HG03460 (cell line): ENCODE data around the gene FOSL1.
A peak's percentile ranks its signal among the peaks of the same experiment; 100 is the strongest.

ENCODE experiments used
- ATAC-seq: cut with Tn5 transposase; IDR thresholded peaks from one replicate; pipeline ENCODE4 v1.9.1; 2021; ENCODE audit not compliant: unreplicated experiment

The FOSL1 gene

GRCh38 chr11:65920372-65920802 lies 20.2 kb upstream of the FOSL1 start:
- ATAC-seq = no peak

GRCh38 chr11:65919573-65920371 lies 19.6 kb upstream of the FOSL1 start:
- ATAC-seq = peak; percentile 30

GRCh38 chr11:65919141-65919572 lies 19.0 kb upstream of the FOSL1 start, which contains the start of gene DRAP1:
DRAP1 (plus strand) TSS chr11:65919426; CDS start chr11:65919502, 76 bp downstream.
- ATAC-seq = peak; percentile 81

GRCh38 chr11:65918211-65919140 lies 18.3 kb upstream of the FOSL1 start, which contains the start of gene C11orf68:
C11orf68 (minus strand) TSS chr11:65919062; CDS start chr11:65919031, 31 bp downstream.
- peak; percentile 41 for ATAC-seq

- no peak for ATAC-seq
Measured at GRCh38 chr11:65917434-65918210, 17.4 kb upstream of the FOSL1 start.

GRCh38 chr11:65917077-65917433 lies 16.9 kb upstream of the FOSL1 start:
- no peak for ATAC-seq

- no peak for ATAC-seq
Measured at GRCh38 chr11:65916391-65916790, 16.2 kb upstream of the FOSL1 start.

GRCh38 chr11:65915821-65916251 lies 15.6 kb upstream of the FOSL1 start:
- no peak for ATAC-seq

GRCh38 chr11:65915101-65915820 lies 15.1 kb upstream of the FOSL1 start:
- no peak for ATAC-seq

- ATAC-seq = no peak
Measured at GRCh38 chr11:65912845-65913244, 12.7 kb upstream of the FOSL1 start.

- no peak for ATAC-seq
Measured at GRCh38 chr11:65911682-65912568, 11.7 kb upstream of the FOSL1 start.

- no peak for ATAC-seq
Measured at GRCh38 chr11:65907878-65908277, 7.7 kb upstream of the FOSL1 start.

- ATAC-seq = no peak
Measured at GRCh38 chr11:65906602-65907001, 6.4 kb upstream of the FOSL1 start.

GRCh38 chr11:65903715-65904114 lies 3.5 kb upstream of the FOSL1 start:
- ATAC-seq = no peak

- ATAC-seq = no peak
Measured at GRCh38 chr11:65903068-65903481, 2.9 kb upstream of the FOSL1 start.

- no peak for ATAC-seq
Measured at GRCh38 chr11:65900899-65901180, 652 bp upstream of the FOSL1 start.

- no peak for ATAC-seq
Measured at GRCh38 chr11:65899356-65900124, 648 bp downstream of the FOSL1 start.

GRCh38 chr11:65898656-65899355 lies 1.4 kb downstream of the FOSL1 start:
- ATAC-seq = no peak
